Caki2 (cell line): ENCODE data around the gene ITGB6. TPM values are rescaled to one million over a fixed set of nuclear protein-coding genes. Genes with fewer than 3 reads are reported as not detected.

ENCODE experiments used
- DNase-seq: peaks from one replicate; pipeline ENCODE4 v3.0.0-alpha.2; 2015; ENCODE audit warnings: low read depth
- in situ Hi-C: cut with HindIII; loops from 2 replicates; pipeline ENCODE4 v1.10.0; 2016; ENCODE audit warnings: low sequenced_read_pairs, low pct_unique_long_range_greater_than_20kb, mixed read lengths
- total RNA-seq: library from RNA; depleted of rRNA; stranded (reverse); fragments of >200 nt; shearing (Covaris generic); gene quantifications from 2 replicates; pipeline ENCODE4 v1.2.3, GENCODE V29; 2014; ENCODE audit warnings: low replicate concordance; rRNA removed

Gene ITGB6, protein sequence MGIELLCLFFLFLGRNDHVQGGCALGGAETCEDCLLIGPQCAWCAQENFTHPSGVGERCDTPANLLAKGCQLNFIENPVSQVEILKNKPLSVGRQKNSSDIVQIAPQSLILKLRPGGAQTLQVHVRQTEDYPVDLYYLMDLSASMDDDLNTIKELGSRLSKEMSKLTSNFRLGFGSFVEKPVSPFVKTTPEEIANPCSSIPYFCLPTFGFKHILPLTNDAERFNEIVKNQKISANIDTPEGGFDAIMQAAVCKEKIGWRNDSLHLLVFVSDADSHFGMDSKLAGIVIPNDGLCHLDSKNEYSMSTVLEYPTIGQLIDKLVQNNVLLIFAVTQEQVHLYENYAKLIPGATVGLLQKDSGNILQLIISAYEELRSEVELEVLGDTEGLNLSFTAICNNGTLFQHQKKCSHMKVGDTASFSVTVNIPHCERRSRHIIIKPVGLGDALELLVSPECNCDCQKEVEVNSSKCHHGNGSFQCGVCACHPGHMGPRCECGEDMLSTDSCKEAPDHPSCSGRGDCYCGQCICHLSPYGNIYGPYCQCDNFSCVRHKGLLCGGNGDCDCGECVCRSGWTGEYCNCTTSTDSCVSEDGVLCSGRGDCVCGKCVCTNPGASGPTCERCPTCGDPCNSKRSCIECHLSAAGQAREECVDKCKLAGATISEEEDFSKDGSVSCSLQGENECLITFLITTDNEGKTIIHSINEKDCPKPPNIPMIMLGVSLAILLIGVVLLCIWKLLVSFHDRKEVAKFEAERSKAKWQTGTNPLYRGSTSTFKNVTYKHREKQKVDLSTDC
- 17.4 and 41.1 TPM in 2 replicates for total RNA-seq

DNA sequence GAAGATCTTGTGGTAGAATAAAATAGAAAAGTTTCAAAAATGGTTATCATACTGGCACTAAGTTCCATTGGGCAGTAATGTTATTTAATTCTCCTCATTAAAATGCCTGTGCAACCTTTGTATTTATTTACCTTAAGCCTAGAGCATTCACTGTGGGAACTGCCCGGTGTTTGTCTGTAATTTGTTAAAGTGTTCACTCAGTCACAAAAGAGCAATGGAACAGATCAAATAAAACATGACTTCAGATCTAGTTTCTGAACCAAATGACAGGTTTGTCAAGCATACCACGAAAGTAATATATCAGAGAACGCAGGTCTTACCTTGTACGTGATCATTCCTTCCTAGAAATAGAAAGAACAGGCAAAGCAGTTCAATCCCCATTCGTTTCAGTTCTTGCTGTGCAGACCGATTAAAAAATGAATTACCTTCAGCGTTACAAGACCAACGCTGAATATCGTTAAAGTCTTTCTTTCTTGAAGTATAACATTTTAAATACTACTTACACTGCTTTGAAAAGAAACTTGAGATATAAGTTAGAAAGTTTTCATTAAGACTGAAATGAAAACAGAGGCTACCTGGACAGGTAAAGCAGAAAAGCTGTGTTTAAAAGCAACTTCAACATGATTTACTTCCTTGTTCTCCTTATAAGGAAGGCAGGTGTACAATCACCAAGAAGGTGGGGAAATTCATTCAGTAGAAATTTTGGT is at the start of gene ITGB6:
TSS of gene ITGB6 (minus strand) at position 590 of the 707 bp plus-strand sequence. CDS start at position 381, 209 bp downstream.
- in situ Hi-C loops = no loop called here

DNA sequence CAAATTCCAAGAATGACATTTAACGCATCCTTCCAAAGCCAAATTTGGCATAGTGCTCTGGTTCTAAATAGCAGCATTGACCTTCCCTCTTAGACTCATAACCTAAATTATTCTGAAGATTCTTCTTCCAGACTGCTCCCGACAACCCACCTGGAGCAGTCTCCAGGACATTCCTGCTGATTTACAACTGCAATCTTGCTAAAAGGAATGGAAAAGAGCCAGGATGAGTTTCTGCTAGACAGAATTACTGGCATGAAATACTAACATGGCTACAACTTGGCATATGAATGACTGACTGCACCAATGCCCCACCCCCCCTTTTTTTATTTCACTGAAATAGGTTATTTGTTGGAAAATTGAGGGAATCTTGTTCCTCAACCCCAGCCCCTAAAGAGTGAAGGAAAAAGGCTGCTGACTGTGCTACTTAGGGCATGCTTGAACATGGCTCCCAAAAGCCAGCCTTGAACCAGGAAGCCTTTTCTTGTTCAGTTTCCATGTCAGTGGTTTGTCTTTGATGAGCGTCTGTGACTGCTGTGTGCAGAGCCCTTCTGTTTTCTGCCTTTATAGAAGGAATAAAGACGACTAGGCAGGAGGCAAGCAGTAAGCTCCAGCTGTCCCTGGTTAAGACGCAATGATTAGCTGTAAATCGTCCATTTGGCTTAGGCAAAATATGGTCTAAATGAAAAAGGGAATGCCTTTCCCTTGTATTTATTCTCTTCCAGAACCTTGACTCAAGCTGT is 47.4 kb upstream of the ITGB6 start:
- in situ Hi-C loops = no loop called here
- no peak for DNase-seq

More for the DNA sequence above, at the start of gene ITGB6:
- no peak for DNase-seq

DNA sequence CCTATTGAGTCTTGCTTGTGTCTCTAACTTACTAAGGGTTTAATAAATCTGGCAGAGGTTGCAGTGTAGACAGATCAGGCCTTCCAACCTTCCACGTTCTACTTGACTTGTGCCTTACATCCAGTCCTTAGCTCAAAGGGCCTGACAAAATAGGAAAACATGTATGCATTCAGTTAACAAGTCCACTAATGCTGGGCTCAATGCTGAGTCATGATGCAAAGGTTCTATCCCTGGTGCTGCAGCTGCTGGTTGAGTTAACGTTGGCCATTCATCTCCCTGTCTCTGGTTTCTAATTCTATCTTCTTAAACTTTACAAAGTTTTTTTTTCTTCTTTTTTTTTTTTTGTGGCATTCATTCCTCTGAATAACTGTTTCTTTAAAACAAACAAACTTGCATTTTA is 46.3 kb upstream of the ITGB6 start:
- DNase-seq = peak; percentile 81

DNA sequence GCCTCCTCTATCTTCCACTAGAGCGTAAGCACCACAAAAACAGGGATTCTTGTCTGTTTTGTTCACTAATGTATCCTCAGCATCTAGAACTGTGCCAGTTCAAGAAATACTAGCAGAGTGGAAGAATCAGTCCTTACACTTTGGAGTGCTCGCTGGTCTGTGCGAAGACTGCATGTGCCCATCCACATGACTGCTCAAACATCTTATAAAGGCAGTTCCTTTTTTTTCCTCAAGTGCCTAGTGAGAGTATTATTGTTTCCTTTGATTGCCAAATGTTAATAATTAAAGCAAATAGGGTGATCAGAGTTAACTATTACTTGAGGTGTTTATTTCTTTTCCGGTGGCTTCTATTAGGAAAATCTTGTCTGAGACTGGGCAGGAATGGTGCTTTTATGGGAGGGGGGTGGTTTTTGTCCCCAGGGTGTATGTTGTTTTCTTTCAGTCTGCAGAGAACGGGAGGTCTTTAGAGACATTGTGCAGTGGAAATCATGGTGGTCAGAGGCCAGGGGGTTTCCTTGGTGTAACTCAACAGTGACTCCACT is 45.6 kb upstream of the ITGB6 start:
- DNase-seq = peak; percentile 94
- in situ Hi-C loops = no loop called here

More for the DNA sequence above, 46.3 kb upstream of the ITGB6 start:
- in situ Hi-C loops = no loop called here

DNA sequence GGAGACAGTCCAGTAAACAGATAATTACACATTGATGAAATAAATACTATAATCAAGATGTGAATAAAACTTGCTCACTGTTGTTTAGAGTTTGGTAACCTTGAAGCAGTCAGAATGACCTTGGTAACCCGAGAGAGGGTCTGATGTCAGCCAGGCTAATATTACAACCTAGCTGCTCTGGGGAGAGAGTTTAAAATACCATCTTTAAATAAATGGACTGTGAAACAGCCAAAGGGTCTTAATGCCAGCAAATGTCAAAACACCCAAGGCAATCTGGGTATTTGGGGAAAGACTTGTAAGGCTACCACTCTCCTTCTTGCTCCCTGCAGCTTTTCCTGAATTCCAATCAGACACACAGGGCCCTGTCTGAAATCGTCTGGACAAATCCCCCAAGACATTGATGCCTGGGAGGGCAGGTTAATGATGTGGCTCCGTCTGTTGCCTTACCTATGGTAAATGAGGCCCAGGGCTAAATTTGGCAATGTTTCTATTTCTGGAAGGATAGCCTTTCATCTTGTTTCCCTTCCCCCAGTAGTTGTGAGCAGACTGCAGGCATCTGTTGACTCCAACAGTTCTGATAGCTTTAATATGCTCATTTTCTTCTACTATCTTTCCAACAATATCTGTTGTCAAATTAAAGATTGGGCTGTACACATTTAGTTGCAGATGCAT is 43.0 kb upstream of the ITGB6 start:
- DNase-seq = no peak

DNA sequence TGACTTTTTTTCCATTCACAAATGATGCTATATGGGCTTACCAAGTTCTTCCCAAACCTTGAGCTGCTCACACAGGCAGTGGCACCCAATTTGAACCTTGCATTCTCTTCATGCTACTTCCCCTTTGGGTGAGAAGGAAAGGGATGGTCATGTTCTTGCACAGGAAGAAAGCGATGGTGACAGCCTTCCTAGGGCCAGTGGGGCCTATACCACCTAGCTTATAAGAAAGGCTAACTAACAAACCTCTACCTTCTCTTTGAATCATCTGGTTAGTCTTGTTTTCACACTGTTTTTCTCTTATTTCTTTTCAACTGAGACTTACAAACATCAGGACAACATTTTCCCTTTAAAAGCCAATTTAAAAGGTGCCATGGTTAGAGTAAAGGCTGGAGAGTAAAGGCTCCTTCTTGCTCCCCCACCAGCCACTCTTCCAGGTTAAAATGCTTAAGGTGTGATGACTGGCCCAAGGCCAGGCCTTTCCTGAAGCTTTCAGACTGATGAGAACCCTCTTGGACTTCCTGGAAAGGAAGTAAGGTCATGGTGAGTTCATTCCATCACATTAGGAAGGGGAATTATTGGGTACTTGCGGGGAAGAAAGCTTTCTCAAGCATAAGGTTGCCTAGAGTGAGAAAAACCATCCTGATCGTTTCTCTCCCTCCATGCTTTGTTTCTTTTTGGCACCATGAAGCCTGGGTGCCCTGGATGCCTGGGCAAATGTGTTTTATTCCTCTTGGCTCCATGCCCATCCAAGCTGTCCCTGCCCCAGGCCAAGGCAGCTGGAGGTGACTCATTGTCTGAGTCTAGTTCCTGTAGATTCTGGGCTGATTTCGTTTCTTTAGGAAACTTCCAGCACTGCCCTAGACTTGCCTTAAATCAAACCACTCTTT is 41.4 kb upstream of the ITGB6 start:
- in situ Hi-C loops = no loop called here
- peak; percentile 82 for DNase-seq

More for the DNA sequence above, 43.0 kb upstream of the ITGB6 start:
- in situ Hi-C loops = no loop called here

DNA sequence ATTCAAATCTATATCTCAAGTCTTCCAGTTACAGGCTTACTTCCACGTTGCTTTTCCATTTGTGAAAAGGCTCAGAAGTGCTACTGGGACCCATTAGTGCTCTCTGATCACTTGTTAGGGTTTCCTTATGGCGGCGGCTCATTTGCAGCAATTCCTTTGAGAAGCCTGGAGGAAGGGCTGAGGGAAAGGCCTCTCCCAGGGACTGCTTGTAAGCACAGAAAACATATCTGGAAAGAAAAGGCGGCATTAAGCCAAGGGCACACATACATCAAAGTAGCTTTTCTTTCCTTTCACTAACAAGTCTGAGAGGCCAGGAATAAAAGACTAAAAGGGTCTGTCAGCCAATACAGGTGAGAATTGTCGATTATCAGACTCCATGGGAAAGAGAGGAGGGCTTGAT is 39.4 kb upstream of the ITGB6 start:
- in situ Hi-C loops = no loop called here
- no peak for DNase-seq

DNA sequence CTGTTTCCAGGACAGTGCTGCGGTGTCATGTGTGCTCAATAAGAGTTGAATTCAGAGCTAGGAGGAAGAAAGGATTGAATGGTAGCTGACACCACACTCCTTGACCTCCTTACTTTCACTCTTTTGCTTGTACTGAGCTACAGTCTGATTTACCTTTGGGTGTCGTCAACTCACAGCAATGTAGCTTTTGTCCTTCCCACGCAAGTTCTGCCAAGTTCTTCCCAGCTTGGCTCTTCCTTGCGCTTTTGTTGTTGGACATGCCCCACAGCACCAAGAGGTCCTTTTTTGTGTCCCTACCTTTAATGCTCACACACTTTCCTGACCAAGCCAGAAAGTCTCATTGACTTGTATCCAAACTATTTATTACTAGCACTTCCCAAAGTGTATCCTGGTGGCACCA is 38.3 kb upstream of the ITGB6 start:
- in situ Hi-C loops = no loop called here
- DNase-seq = no peak

DNA sequence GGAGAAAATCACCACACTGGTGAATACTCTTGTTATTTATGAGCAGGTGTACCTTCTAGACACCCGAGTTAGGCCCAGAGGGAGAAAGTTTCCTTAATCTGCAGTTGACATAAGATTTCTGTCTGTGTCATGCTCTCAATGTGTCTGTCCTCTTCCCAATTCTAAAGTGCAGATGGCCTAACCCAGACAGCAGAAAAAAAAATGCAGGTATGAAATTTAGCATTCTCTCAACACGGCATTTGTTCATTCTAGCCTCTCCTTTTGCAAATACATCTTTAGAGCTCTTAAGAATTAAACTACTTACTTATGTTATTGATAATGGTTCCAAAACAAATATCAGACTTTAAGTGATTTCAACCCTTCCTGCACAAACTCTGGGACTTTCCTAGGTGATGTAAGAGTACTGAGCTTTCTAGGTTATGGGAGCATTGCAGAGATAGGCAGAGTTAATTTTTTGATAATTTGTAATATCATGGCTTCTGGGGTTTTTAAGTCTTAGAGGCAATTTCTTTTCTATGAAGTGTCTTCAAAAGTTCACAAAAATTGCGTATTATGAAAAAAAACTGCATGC is 32.9 kb upstream of the ITGB6 start:
- DNase-seq = no peak
- in situ Hi-C loops = no loop called here

DNA sequence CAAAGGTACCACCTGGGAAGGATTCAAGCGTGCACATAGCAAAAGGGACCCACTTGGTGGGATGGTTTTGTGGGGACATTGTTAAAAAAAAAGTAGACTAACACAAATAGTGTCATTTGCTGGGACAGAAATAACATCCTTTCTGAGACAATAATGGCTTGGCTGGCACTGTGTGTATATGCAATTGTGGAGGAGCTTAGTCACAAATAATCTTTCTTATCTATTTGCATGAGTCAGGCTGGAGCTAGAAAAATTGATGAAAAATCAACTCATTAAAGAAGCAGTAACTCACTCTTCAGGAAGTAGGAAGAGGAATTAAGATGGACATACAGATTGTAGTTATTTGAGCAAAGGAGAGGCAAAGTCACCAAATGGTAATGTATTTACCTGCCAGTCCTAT is 29.5 kb upstream of the ITGB6 start:
- peak; percentile 61 for DNase-seq
- in situ Hi-C loops = no loop called here

DNA sequence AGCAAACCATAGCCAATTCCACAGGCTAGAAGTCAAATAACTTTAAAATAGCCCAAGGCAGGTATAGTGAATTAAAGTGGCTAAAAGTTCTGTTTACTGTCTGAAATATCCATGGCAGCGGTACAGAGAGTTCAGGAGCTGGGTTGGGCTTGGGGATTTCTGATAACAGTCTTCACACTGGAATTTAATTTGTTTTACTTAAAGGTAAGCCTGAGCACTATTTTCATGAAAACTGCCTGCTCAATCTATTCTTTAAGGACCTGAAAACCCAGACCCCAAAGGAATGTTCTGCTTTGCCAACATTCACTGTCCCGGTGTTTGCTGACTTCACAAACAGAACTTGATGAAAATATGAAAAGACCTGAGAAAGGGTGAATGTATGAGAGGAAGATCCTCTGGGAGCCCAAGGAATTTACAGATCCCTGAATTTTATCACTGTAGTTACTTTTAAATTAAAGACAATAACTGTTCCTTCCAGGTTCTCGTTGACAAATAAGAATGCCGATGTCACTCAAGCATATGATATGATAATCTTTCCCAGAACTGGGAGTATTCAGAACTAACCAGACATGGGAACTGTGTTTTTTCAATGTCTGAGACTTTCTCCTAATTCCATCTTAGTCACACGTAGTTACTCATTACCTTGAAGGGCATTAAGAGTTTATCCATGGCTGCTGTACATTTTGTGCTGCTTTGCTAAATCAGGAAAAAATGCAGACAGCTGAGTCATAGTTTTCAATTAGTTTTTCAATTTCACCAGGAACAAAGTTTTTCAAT is 28.3 kb upstream of the ITGB6 start:
- in situ Hi-C loops = no loop called here
- DNase-seq = peak; percentile 91

DNA sequence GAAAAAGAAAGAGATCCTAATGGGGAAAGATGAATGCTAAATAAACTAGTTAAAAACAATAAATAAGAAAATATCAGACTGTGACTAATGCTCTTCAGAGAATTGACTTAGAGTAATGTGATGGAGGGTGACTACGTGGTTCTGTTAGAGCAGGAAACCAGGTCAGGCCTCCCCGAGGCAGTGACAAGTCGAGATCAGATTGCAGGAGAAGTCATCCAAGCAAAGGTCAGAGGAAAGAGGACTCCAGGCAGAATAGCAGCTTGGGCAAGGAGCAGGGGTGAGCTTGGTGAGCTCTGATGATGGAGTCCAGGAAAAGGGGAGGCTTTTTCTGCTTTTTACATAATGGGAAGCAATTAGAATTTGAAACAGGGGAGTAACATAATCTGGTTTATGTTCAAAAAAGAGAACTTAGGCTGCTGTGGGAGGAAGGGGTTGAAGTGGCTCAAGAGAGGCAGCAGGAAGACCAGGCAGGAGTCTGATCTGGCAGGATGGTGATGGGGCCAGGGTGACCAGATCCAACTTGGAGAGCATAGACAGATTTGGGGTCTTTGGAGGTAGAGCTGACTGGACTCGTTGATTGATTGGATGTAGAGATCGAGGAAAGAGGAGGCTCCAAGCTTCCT is 27.3 kb upstream of the ITGB6 start:
- DNase-seq = peak; percentile 87
- in situ Hi-C loops = no loop called here

DNA sequence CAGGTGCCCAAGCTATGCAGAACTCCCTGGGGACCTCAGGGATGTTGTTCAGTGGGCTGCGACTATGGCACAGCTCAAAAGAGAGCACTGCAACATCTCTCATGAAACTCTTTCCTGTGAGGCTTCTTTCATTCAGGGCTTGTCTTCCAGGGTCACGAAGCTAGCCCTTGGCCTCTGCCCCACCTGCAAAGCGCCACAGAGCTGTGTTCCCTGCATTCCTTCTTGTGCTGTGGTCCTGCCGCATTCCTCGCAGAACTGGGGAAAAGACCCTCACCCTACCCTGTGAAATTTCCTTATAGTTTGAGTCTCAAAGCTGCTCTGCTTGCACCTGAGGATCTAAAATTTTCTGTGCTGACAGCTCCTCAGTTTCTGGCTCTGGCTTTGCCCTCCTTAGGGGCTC is 26.3 kb upstream of the ITGB6 start:
- in situ Hi-C loops = no loop called here
- DNase-seq = no peak

DNA sequence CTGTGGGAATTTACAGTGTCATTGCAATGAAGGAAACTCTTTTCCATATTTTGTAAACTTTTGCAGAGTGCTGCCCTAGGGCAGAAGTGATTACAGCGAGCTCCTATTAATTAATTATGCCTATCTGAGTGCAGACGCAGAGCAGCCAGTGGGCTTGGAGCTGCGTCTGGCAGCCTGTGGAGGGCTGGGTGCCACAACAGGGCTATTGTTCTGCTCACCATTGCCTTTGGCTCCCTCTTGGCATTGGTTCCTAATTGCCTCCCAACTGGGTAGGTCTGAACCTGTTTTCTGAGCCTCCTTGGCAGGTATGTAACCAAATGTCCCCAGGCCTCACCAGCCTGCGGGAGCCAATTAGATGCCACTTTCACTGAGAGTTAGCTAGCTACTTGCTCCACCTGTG is 25.6 kb upstream of the ITGB6 start:
- DNase-seq = no peak
- in situ Hi-C loops = no loop called here

DNA sequence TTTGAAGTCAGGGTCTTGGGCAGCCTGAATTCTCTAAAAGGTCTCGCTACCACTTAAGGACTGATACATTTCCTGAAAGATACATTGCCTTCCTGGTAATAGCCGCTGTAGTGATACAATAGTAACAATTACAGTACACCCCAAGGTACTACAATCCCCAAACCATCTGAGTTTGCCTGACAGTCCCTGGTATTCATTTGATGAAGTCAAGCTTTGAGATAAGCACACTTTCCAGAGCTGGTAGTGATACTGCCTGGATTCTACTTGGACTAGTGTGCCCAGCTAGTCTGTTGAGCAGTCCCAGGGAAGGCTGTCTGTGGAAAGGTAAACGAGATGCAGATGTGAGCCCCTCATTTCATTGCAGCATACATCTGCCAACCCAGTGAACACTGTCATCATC is 24.4 kb upstream of the ITGB6 start:
- in situ Hi-C loops = no loop called here
- no peak for DNase-seq
